K562 (cell line): ENCODE data around the gene CAPN6. TPM values are rescaled to one million over a fixed set of nuclear protein-coding genes. Genes with fewer than 3 reads are reported as not detected.

Experiments used
- ATAC-seq: fragments of 200-7000 bp; cut with Tn5 transposase; 3 replicates; pipeline ENCODE4 v1.9.1; 2020; ENCODE audit warnings: moderate library complexity
- BruUV-seq: library from RNA; stranded (reverse); fragments of 400-500 nt; replicated peaks from 2 replicates; lab custom pipeline; 2021; lab: Mats Ljungman, UMichigan
- CTCF ChIA-PET: fragments of 300-600 bp; formaldehyde crosslinking; extraction: SDS; loops from one replicate; lab custom pipeline; 2021; ENCODE audit warnings: low intra/inter-chr PET ratio; lab: Yijun Ruan, JAX
- POLR2A ChIA-PET: fragments of 300-600, 350-650 bp; sonication (Branson Sonifier 250); formaldehyde crosslinking; extraction: SDS; loops from one replicate; lab custom pipeline; 2021; ENCODE audit warnings: antibody characterized with exemption, inconsistent platforms; lab: Yijun Ruan, JAX
- DNase-seq, 4 experiments: peaks; one replicate each; pipeline versions ENCODE4 v3.0.0 to v3.0.0-alpha.2; 2011 to 2018; ENCODE audit warnings: low spot score in 3 of 4, mixed read lengths in 3 of 4; ENCODE audit errors: extremely low read depth in 1 of 4
- FAIRE-seq: peaks from 2 replicates; lab custom pipeline; 2011; peaks lifted over from hg19 to GRCh38; lab: Jason Lieb, UNC
- H2AFZ ChIP-seq: 2 replicates; pipeline ENCODE4 v1.6.0; 2011; ENCODE audit warnings: low read depth, low read length, control low read depth, inconsistent platforms
- H3K27ac ChIP-seq: fragments of 200-600 bp; 3 replicates; pipeline ENCODE4 v1.8.0; 2011; ENCODE audit warnings: low read depth, mild to moderate bottlenecking, control low read depth, inconsistent platforms, low read length, moderate library complexity, mixed read lengths; ENCODE audit errors: extremely low read depth
- H3K27me3 ChIP-seq, 2 experiments: fragments of 300-600 bp in 1 of 2; 2 replicates in 1 of 2; 3 replicates in 1 of 2; pipeline versions ENCODE4 v1.6.0 to v1.8.0; 2011; ENCODE audit warnings: inconsistent platforms in 2 of 2, low read length in 2 of 2, mild to moderate bottlenecking in 1 of 2, mixed read lengths in 1 of 2, moderate library complexity in 1 of 2; ENCODE audit not compliant: control insufficient read depth in 2 of 2, insufficient read depth in 2 of 2
- H3K36me3 ChIP-seq: fragments of 300-600 bp; 3 replicates; pipeline ENCODE4 v1.8.0; 2011; ENCODE audit warnings: mild to moderate bottlenecking, low read length, inconsistent platforms; ENCODE audit not compliant: control insufficient read depth, insufficient read depth
- H3K4me1 ChIP-seq, 2 experiments: fragments of 200-600 bp in 1 of 2; replicated peaks in 1 of 2; 2 replicates in 1 of 2; 3 replicates in 1 of 2; pipeline versions ENCODE4 v1.5.1 to v1.8.0; 2011; ENCODE audit warnings: inconsistent platforms in 2 of 2, low read length in 2 of 2, mild to moderate bottlenecking in 1 of 2, mixed read lengths in 1 of 2, moderate library complexity in 1 of 2; ENCODE audit not compliant: control insufficient read depth in 2 of 2, insufficient read depth in 2 of 2
- H3K4me2 ChIP-seq: 2 replicates; pipeline ENCODE4 v1.6.1; 2011; ENCODE audit warnings: low read length, control low read depth, inconsistent platforms, mixed read lengths; ENCODE audit not compliant: insufficient read depth
- H3K4me3 ChIP-seq: fragments of 200-600 bp; sonication (generic), shearing (Covaris generic); 2 replicates; pipeline ENCODE4 v1.5.1; 2016; ENCODE audit warnings: control low read depth, inconsistent platforms
- H3K79me2 ChIP-seq: fragments of 200-600 bp; 3 replicates; pipeline ENCODE4 v1.8.0; 2011; ENCODE audit warnings: low read length, inconsistent platforms; ENCODE audit not compliant: control insufficient read depth, insufficient read depth
- H3K9ac ChIP-seq, 2 experiments: 2 replicates each; pipeline versions ENCODE4 v1.6.0 to v1.6.1; 2011; ENCODE audit warnings: low read depth in 2 of 2, low read length in 2 of 2, control low read depth in 1 of 2, inconsistent platforms in 1 of 2, mild to moderate bottlenecking in 1 of 2, mixed read lengths in 1 of 2; ENCODE audit not compliant: insufficient read depth in 1 of 2
- H3K9me1 ChIP-seq: one replicate; pipeline ENCODE4 v1.6.0; 2011; ENCODE audit warnings: inconsistent platforms, mild to moderate bottlenecking, low read length, moderate library complexity; ENCODE audit not compliant: control insufficient read depth, insufficient read depth
- H3K9me3 ChIP-seq: replicated peaks from 2 replicates; pipeline ENCODE4 v1.5.1; 2011; ENCODE audit warnings: low read depth, low read length, inconsistent platforms; ENCODE audit not compliant: control insufficient read depth, insufficient read depth
- H4K20me1 ChIP-seq: replicated peaks from 2 replicates; pipeline ENCODE4 v1.6.1; 2011; ENCODE audit warnings: low read length, inconsistent platforms, mixed read lengths; ENCODE audit not compliant: control insufficient read depth, insufficient read depth
- ETS2 ChIP-seq: IDR thresholded peaks from 2 replicates; pipeline ENCODE4 v1.6.1; 2016; ENCODE audit warnings: borderline replicate concordance, missing genetic modification characterization, mild to moderate bottlenecking, moderate library complexity, missing compliant biosample characterization; ENCODE audit not compliant: poor library complexity, severe bottlenecking
- ETV5 ChIP-seq: sonication (generic); formaldehyde crosslinking; IDR thresholded peaks from 2 replicates; pipeline ENCODE4 v1.4.0; 2020; ENCODE audit warnings: low read depth, mild to moderate bottlenecking, missing genetic modification reagents
- GATA2 ChIP-seq: sonication (generic); formaldehyde crosslinking; IDR thresholded peaks from 2 replicates; pipeline ENCODE4 v1.4.0; 2020; ENCODE audit warnings: mild to moderate bottlenecking, missing genetic modification reagents
- HIVEP1 ChIP-seq: fragments of 250-450 bp; sonication (Bioruptor Pico); IDR thresholded peaks from 2 replicates; pipeline ENCODE4 v1.4.0; 2020; ENCODE audit warnings: mild to moderate bottlenecking
- HLTF ChIP-seq: fragments of 450-650 bp; IDR thresholded peaks from 2 replicates; pipeline ENCODE4 v1.6.1; 2016
- MEF2D ChIP-seq: conservative IDR thresholded peaks from 2 replicates; pipeline ENCODE4 v1.6.1; 2016; ENCODE audit warnings: low read depth, missing genetic modification characterization, missing compliant biosample characterization
- PHF8 ChIP-seq: fragments of 200-600 bp; sonication (generic); IDR thresholded peaks from 2 replicates; pipeline ENCODE4 v1.6.1; 2012; ENCODE audit warnings: mixed run types, mild to moderate bottlenecking, inconsistent platforms, low read length, moderate library complexity, borderline replicate concordance
- RUNX1 ChIP-seq: sonication (generic); IDR thresholded peaks from 2 replicates; pipeline ENCODE4 v1.6.1; 2016; ENCODE audit warnings: antibody characterized with exemption, low read depth
- SP1 ChIP-seq: sonication (generic); formaldehyde crosslinking; IDR thresholded peaks from 2 replicates; pipeline ENCODE4 v1.8.1; 2022; ENCODE audit warnings: mild to moderate bottlenecking, missing genetic modification reagents
- SPI1 ChIP-seq: IDR thresholded peaks from 2 replicates; pipeline ENCODE4 v1.6.1; 2011; ENCODE audit warnings: low read depth, low read length, control low read depth, borderline replicate concordance
- TARDBP ChIP-seq: fragments of 450-650 bp; IDR thresholded peaks from 2 replicates; pipeline ENCODE4 v1.6.1; 2016
- ZNF232 ChIP-seq: sonication (generic); formaldehyde crosslinking; IDR thresholded peaks from 2 replicates; pipeline ENCODE4 v1.8.0; 2022; ENCODE audit warnings: mild to moderate bottlenecking, missing genetic modification reagents
- ZNF445 ChIP-seq: fragments of 250-450 bp; sonication (Bioruptor Pico); IDR thresholded peaks from 2 replicates; pipeline ENCODE4 v1.4.0; 2020; ENCODE audit warnings: low read depth, mild to moderate bottlenecking, moderate library complexity
- WGBS: fragments of 100-300 bp; shearing (Covaris generic); methylation state at CpG from one replicate; pipeline ENCODE4 v1.1.6; 2016; ENCODE audit warnings: low coverage, mixed read lengths; ENCODE audit not compliant: insufficient coverage; ENCODE audit errors: missing lambda C conversion rate; 5-methylcytosine and 5-hydroxymethylcytosine counted together
- in situ Hi-C: fragments of 300-500 bp; cut with MboI; formaldehyde crosslinking; loops from 4 replicates; pipeline ENCODE4 v1.15.0; 2018; ENCODE audit warnings: inconsistent platforms, mixed read lengths
- intact Hi-C: fragments of 100-400 bp; cut with micrococcal nuclease; formaldehyde crosslinking; loops from 2 replicates; pipeline ENCODE4 v1.14.2; 2022
- polyA plus RNA-seq, 8 experiments: library from polyadenylated mRNA; depleted of rRNA in 4 of 8; stranded (reverse) in 5 of 8; unstranded in 3 of 8; fragments of >200 nt; fragmentation: Nextera tagmentation in 2 of 8; fragmentation: Illumina TruSeq in 1 of 8; extraction: Ambion mirVana in 2 of 8; extraction: Trizol in 1 of 8; gene quantifications; 2 replicates each; pipeline versions ENCODE4 v1.2.1 to v1.2.3, GENCODE V29; 2011 to 2014; ENCODE audit warnings: inconsistent platforms in 1 of 8, missing spikeins in 1 of 8
- total RNA-seq, 7 experiments: library from RNA; depleted of rRNA in 6 of 7; stranded (reverse); fragments of >200 nt in 6 of 7; fragmentation: Illumina TruSeq in 2 of 7; extraction: Trizol in 2 of 7; gene quantifications; 2 replicates each; pipeline versions ENCODE4 v1.2.1 to v1.2.3, GENCODE V29; 2011 to 2021; ENCODE audit warnings: low replicate concordance in 1 of 7
- TF ChIP-seq, protein P1 (sequence below), 3 experiments: IDR thresholded peaks in 2 of 3; conservative IDR thresholded peaks in 1 of 3; 2 replicates each; pipeline ENCODE4 v1.5.1; 2011 to 2012; ENCODE audit warnings: low read length in 3 of 3, mild to moderate bottlenecking in 3 of 3, control low read depth in 2 of 3, improper control_type of control experiment in 1 of 3, inconsistent platforms in 1 of 3, low read depth in 1 of 3, mixed read lengths in 1 of 3, moderate library complexity in 1 of 3; ENCODE audit not compliant: insufficient read depth in 2 of 3
- TF ChIP-seq, protein P2 (sequence below): fragments of 250-450 bp; sonication (Bioruptor Pico); IDR thresholded peaks from 2 replicates; pipeline ENCODE4 v1.8.0; 2022; ENCODE audit warnings: inconsistent platforms, mild to moderate bottlenecking, moderate library complexity, borderline replicate concordance

The CAPN6 gene
- total and polyA plus RNA-seq, 9 of the 15 experiments (the other 6 are each of a cell fraction or from before 2014, with no cell fraction given): 0.11 TPM; not detected in 8

DNA sequence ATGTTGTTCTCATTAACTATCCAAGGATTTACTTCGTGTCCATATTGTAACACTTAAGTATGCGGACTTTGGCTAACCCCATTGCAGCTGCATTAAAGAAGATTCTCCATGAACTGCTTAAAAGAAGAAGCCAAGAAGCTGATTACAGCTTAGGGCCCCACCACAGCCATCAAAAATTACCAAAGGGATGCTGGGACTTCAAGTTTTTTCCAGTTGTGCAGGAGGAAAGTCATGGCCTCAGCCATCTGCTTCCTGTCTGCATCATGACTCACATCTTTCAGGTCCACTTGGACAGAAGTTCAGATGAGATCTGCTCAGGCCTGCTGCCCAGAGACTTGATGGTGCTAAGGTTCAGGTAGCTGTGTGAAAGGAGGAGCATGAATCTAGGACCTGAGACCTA, 38.8 kb upstream of the CAPN6 start:
- H3K79me2 ChIP-seq: no peaks in the 10 kb centered on the region
- FAIRE-seq (no peak), DNase-seq (no peak), ATAC-seq (no peak)
- no peaks in the 10 kb centered on the region for H4K20me1 ChIP-seq
- intact Hi-C loops: no loop called here
- H3K27ac ChIP-seq: no peak overlapping the region
- no peaks in the 10 kb centered on the region for H3K9me3 ChIP-seq
- no peak overlapping the region for H3K4me3 ChIP-seq
- no peak overlapping the region for H3K9ac ChIP-seq
- no peak overlapping the region for H2AFZ ChIP-seq
- 4% methylated on average over 2 of the region's 2 CpGs for WGBS
- H3K4me2 ChIP-seq: no peak overlapping the region
- in situ Hi-C loops: no loop called here
- no peak for TF ChIP-seq RUNX1
- no peak for TF ChIP-seq PHF8
- no peak for TF ChIP-seq ETV5 (CRISPR knock-in tag)
- CTCF ChIA-PET: no interaction called here
- no TSS peak for BruUV-seq
- POLR2A ChIA-PET: no interaction called here
- no peaks in the 10 kb centered on the region for H3K4me1 ChIP-seq
- H3K36me3 ChIP-seq: no peaks in the 10 kb centered on the region
- no peaks in the 10 kb centered on the region for H3K9me1 ChIP-seq
- H3K27me3 ChIP-seq: no peaks in the 10 kb centered on the region

DNA sequence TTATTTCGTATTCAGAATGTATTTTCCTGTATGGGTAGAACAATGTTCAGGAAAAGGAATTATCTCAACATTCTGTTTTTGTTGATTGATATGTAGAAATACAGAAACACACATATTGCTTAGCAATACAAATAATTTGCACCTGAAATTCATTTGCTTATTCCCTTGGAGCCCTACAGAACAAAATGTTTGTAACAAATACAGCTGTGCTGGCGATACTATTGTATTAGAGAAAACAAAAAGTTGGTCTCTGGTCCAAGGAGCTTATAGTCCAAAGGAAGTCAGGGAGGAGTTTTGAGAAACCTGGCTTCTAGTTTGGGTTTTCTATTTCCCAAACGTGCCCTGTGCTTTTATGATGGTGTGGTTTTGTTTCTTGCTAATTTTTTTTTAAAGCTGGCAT, 37.8 kb upstream of the CAPN6 start:
- WGBS: 0% methylated on average over 3 of the region's 3 CpGs
- intact Hi-C loops (no loop called here), in situ Hi-C loops (no loop called here)
- H3K27ac ChIP-seq: no peak overlapping the region
- no peaks in the 10 kb centered on the region for H3K9me3 ChIP-seq
- H3K4me3 ChIP-seq: no peak overlapping the region
- no peak overlapping the region for H3K9ac ChIP-seq
- H3K36me3 ChIP-seq: no peaks in the 10 kb centered on the region
- ChIA-PET CTCF (no interaction called here), POLR2A (no interaction called here)
- no peaks in the 10 kb centered on the region for H3K79me2 ChIP-seq
- no peak overlapping the region for H2AFZ ChIP-seq
- ATAC-seq (no peak), DNase-seq (no peak), FAIRE-seq (no peak)
- no peaks in the 10 kb centered on the region for H3K27me3 ChIP-seq
- no peaks in the 10 kb centered on the region for H3K9me1 ChIP-seq
- H4K20me1 ChIP-seq: no peaks in the 10 kb centered on the region
- H3K4me2 ChIP-seq: no peak overlapping the region
- BruUV-seq: no TSS peak
- H3K4me1 ChIP-seq: no peaks in the 10 kb centered on the region
- TF ChIP-seq ETS2 (tag): no peak
- no peak for TF ChIP-seq ZNF445 (CRISPR knock-in tag)
- no peak for TF ChIP-seq HLTF
- no peak for TF ChIP-seq SP1 (CRISPR knock-in tag)
- TF ChIP-seq GATA2 (CRISPR knock-in tag): no peak
- TF ChIP-seq SPI1: no peak
- no peak for TF ChIP-seq MEF2D (tag)
- TF ChIP-seq, protein P1, sequence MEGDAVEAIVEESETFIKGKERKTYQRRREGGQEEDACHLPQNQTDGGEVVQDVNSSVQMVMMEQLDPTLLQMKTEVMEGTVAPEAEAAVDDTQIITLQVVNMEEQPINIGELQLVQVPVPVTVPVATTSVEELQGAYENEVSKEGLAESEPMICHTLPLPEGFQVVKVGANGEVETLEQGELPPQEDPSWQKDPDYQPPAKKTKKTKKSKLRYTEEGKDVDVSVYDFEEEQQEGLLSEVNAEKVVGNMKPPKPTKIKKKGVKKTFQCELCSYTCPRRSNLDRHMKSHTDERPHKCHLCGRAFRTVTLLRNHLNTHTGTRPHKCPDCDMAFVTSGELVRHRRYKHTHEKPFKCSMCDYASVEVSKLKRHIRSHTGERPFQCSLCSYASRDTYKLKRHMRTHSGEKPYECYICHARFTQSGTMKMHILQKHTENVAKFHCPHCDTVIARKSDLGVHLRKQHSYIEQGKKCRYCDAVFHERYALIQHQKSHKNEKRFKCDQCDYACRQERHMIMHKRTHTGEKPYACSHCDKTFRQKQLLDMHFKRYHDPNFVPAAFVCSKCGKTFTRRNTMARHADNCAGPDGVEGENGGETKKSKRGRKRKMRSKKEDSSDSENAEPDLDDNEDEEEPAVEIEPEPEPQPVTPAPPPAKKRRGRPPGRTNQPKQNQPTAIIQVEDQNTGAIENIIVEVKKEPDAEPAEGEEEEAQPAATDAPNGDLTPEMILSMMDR (IDR thresholded peaks at IDR 0.05 in 2 of 3, conservative IDR thresholded peaks at IDR 0.05 in 1 of 3; ENCODE audit: insufficient read depth in 2 of 3, low read depth in 1 of 3, low read length in 3 of 3): no peak
- no peak for TF ChIP-seq HIVEP1 (CRISPR knock-in tag)
- TF ChIP-seq ZNF232 (CRISPR knock-in tag): no peak
- TF ChIP-seq, protein P2, sequence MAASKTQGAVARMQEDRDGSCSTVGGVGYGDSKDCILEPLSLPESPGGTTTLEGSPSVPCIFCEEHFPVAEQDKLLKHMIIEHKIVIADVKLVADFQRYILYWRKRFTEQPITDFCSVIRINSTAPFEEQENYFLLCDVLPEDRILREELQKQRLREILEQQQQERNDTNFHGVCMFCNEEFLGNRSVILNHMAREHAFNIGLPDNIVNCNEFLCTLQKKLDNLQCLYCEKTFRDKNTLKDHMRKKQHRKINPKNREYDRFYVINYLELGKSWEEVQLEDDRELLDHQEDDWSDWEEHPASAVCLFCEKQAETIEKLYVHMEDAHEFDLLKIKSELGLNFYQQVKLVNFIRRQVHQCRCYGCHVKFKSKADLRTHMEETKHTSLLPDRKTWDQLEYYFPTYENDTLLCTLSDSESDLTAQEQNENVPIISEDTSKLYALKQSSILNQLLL (CRISPR knock-in tag): no peak
- TF ChIP-seq TARDBP: no peak
